GM13976 (cell line): ENCODE results near the gene FLYWCH2.
A peak's percentile ranks its signal among the peaks of the same experiment; 100 is the strongest.

Experiments used
- DNase-seq: peaks from one replicate; pipeline ENCODE4 v3.0.0; 2012; ENCODE audit warnings: low spot score
- in situ Hi-C: fragments of 300-500 bp; cut with MboI; formaldehyde crosslinking; loops from one replicate; pipeline ENCODE4 v1.12.0; 2022; ENCODE audit warnings: low sequenced_read_pairs, mixed read lengths, inconsistent platforms; ENCODE audit not compliant: unreplicated experiment
- TF ChIP-seq, protein P1 (sequence below): IDR thresholded peaks from 2 replicates; pipeline ENCODE4 v1.5.1; 2012; ENCODE audit warnings: borderline replicate concordance, mild to moderate bottlenecking; ENCODE audit not compliant: insufficient read depth; ENCODE audit errors: extremely low read depth, missing control alignments, control extremely low read depth

FLYWCH2 gene

DNA sequence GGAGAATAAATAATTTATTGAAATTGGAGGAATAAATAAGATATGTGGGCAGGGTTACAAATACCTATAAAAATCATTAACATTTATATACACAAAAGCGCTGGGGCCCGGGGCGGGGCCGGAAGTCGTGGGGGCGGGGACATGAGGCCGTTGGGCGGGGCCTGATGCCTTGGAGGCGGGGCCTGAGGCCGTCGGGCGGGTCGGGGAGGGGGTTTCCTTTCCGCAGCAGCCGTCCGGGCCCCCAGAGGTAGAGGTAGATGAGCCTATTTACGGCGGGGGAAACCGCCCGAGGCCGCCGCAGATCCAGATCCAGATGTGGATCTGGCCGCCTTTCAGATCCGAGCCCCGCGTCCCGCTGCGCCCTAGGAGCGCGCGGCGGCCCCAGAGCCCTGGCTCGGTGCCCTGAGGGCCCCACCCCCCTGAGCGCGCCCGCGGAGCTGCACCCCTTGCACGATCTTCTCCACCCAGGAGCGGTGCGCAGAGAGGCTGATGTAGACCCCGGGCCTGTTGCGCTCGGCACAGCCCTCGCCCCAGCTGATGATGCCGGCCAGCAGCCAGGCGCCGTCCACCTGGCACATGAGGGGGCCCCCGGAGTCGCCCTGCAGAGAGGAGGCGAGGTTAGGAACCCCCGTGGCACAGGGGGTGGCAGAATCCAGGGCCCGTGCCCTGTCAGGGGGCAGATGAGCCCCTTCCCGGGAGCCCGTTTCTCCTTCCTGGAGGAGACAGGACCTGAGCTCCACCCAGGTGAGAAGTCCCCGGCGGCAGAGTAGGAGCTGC lies 30.1 kb upstream of the FLYWCH2 start:
- TF ChIP-seq, protein P1, sequence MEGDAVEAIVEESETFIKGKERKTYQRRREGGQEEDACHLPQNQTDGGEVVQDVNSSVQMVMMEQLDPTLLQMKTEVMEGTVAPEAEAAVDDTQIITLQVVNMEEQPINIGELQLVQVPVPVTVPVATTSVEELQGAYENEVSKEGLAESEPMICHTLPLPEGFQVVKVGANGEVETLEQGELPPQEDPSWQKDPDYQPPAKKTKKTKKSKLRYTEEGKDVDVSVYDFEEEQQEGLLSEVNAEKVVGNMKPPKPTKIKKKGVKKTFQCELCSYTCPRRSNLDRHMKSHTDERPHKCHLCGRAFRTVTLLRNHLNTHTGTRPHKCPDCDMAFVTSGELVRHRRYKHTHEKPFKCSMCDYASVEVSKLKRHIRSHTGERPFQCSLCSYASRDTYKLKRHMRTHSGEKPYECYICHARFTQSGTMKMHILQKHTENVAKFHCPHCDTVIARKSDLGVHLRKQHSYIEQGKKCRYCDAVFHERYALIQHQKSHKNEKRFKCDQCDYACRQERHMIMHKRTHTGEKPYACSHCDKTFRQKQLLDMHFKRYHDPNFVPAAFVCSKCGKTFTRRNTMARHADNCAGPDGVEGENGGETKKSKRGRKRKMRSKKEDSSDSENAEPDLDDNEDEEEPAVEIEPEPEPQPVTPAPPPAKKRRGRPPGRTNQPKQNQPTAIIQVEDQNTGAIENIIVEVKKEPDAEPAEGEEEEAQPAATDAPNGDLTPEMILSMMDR: no peak
- in situ Hi-C loops: no loop called here

DNA sequence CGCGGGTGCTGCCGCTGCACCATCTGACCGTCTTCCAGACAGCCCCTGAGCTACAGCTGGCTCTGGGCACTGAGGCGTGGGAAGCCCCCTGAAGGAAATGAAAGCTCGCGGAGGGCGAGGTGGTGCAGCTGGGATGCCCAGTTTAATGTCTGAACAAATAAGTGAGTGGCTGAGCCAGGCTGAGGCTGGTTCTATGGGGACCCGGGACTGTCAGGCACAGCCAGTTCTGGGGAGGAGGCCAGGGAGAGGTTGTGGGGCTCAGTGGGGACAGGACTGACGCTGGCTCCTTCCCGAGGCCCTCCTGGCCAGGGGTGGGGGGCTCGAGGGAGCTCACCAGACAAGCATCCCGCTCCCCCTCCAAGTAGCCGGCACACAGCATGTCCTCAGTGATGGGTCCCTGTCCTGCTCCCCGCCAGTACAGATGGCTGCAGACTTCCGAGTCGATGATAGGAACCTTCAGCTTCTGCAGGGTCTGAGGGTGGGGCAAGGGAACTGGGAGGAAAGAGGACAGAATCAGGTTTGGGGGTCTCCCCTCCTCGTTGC lies 29.4 kb upstream of the FLYWCH2 start:
- in situ Hi-C loops: no loop called here
- peak; percentile 24 for DNase-seq
- TF ChIP-seq, protein P1: no peak

More for the DNA sequence above, 30.1 kb upstream of the FLYWCH2 start:
- DNase-seq: peak; percentile 10

DNA sequence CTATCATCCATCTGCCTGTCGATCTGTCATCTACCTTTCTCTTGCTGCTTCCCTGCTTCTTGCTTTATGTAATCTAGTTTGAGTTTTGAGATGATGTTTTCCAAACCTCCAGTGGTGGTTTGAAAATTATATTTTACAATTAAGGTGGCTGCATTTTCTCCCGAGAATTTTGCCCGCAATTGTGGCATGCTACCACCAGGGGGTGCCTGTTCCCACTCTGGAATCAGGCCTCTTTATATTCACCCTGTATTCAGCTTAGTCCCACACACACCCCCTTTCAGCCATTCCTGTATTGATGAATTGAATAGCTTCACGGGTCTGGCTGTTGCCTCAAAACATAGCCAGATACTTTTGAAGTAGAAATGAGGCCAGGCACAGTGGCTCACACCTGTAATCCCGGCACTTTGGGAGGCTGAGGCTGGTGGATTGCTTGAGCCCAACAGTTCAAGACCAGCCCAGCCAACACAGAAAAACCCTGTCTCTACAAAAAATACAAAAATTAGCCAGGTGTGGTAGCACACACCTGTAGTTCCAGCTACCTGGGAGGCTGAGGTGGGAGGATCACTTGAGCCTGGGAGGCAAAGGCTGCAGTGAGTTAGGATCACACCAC lies 28.2 kb upstream of the FLYWCH2 start:
- in situ Hi-C loops: no loop called here
- DNase-seq: peak; percentile 34
- TF ChIP-seq, protein P1: no peak

DNA sequence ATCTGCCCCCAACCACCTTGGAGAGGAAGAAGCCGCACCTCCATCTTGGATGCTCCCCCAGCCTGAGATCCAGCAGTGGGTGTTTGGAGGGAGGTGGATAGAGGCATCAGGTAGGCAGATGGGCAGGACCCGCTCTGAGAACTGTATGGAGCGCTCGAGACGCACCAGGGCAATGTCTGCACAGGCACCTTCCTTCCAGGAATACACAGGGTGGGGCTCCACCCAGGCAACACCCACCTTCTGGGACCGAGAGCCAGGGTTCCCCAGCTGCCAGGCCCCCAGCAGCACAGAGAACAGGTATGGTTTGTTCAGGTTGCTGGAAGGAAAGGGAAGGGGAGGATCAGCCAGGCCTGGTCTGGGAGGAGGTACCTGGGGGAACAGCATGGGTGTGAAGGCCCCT lies 27.5 kb upstream of the FLYWCH2 start:
- peak; percentile 25 for DNase-seq
- TF ChIP-seq, protein P1: no peak
- in situ Hi-C loops: no loop called here

DNA sequence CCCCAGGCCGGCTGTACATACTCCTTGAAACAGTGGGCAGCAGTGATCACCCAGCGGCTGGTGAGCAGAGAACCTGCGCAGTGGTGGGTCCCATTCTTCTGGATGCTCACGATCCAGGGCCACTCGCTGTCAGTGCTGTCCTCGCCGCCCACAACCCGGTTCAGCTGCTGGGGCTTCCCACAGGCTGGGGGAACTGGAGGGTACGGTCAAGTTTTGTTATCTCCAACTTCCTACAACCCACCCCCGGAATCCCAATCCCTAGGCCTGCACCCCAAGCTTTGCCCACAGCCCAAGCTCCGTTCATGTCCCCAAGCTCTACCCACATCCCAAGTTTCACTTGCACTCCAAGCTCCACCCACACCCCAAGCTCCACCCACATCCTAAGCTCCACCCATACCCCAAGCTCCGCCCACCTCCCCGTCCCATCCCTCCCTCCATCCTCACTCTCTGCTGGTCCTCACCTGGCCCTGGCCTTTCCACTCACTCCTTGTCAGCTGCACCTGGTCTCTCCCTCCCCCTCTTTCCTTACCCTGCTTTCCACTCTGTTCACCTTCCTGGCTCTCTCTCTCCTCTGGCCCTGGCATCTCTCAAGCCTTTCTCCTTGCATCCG lies 26.8 kb upstream of the FLYWCH2 start:
- in situ Hi-C loops: no loop called here
- TF ChIP-seq, protein P1: no peak
- DNase-seq: peak; percentile 43

DNA sequence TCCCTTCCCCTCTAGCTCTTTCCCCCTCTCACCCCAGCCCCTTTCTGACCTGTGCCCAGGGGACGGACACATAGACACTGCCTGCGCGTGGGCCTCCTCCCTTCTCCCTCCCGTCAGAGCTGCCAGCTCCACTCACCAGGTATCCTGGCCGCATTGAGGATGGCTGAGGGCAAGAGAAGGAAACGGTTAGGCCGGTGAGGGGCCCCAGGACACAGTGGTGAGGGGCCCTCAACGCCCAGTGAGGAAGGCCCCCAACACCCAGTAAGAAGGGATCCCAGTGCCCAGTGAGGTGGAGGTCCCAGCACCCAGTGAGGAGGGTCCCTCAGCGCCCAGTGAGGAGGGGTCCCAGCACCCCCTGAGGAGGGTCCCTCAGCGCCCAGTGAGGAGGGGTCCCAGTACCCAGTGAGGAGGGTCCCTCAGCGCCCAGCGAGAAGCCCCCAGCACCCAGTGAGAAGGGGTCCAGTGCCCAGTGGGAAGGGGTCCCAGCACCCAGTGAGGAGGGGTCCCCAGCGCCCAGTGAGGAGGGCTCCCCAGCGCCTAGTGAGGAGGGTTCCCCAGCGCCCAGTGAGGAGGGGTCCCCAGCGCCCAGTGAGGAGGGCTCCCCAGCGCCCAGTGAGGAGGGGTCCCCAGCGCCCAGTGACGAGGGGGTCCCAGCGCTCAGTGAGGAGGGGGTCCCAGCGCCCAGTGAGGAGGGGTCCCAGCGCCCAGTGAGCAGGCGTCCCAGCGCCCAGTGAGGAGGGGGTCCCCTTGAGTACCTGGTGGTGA lies 26.1 kb upstream of the FLYWCH2 start:
- DNase-seq: peak; percentile 13
- in situ Hi-C loops: no loop called here
- TF ChIP-seq, protein P1: no peak
